Hepatocyte (in vitro differentiated cells): Measurements from ENCODE around the gene POC1A.

Experiments
- EZH2 ChIP-seq: fragments of 200-600 bp; sonication (generic); IDR thresholded peaks from 2 replicates; pipeline ENCODE4 v1.6.1; 2016; ENCODE audit warnings: antibody characterized with exemption, mild to moderate bottlenecking, borderline replicate concordance
- EZH2phosphoT487 ChIP-seq: fragments of 200-600 bp; sonication (generic); IDR thresholded peaks from one replicate; pipeline ENCODE4 v1.6.1; 2018; ENCODE audit warnings: antibody characterized with exemption, mild to moderate bottlenecking, low read depth, moderate library complexity; ENCODE audit not compliant: unreplicated experiment, severe bottlenecking
- TF ChIP-seq, protein P1 (sequence below): fragments of 200-600 bp; sonication (generic); IDR thresholded peaks from 2 replicates; pipeline ENCODE4 v1.5.1; 2016; ENCODE audit warnings: antibody characterized with exemption, mild to moderate bottlenecking; ENCODE audit not compliant: poor library complexity

DNA sequence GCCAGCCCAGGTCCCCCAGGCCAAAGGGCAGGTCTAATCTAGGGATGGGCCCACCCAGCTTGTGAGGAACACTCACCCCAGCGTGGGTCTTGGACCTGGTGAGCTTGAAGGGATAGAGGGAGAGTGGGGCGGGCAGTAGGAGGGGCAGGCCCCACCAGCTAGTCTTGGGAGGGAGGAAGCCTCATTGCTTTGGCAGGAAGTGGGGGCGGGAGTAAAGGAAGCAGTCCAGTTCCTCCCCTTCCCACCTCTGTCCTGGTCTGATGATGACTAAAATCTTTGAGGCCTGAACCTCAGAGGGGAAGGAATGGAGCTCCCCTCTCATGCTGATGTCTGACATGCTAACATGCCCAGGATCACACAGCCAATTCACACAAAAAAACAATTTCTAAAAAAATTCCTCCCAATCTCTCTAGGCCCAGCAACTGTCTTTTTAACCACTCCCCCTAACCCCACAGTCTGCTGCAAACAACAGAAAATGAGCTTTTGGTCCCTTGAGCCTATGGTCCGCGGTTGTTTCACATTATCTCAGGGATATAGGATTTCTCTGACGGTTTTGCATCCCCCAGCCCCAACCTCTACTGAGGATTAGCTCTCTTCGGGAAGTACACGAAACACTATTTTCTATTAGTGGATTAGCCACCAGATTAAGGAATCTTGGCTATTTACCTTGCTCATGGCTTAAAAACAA is 67.1 kb downstream of the POC1A start:
- TF ChIP-seq, protein P1, sequence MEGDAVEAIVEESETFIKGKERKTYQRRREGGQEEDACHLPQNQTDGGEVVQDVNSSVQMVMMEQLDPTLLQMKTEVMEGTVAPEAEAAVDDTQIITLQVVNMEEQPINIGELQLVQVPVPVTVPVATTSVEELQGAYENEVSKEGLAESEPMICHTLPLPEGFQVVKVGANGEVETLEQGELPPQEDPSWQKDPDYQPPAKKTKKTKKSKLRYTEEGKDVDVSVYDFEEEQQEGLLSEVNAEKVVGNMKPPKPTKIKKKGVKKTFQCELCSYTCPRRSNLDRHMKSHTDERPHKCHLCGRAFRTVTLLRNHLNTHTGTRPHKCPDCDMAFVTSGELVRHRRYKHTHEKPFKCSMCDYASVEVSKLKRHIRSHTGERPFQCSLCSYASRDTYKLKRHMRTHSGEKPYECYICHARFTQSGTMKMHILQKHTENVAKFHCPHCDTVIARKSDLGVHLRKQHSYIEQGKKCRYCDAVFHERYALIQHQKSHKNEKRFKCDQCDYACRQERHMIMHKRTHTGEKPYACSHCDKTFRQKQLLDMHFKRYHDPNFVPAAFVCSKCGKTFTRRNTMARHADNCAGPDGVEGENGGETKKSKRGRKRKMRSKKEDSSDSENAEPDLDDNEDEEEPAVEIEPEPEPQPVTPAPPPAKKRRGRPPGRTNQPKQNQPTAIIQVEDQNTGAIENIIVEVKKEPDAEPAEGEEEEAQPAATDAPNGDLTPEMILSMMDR, result no peak
- TF ChIP-seq EZH2 (no peak), EZH2phosphoT487 (no peak)
